ENCODE data around the gene PARD3. TPM values are rescaled to one million over a fixed set of nuclear protein-coding genes. Genes with fewer than 3 reads are reported as not detected.

Gene PARD3
- total RNA-seq, 2 experiments from 2014 or later: 1.3 to 1.9 TPM

- DNase-seq: no peak
- Mint-ChIP-seq H3K4me1 (no peaks in the 10 kb centered on the region), H3K27ac (no peak overlapping the region), H3K4me3 (no peak overlapping the region), H3K9me3 (no peaks in the 10 kb centered on the region), H3K27me3 (no peaks in the 10 kb centered on the region), H3K36me3 (no peaks in the 10 kb centered on the region)
Observed at GRCh38 chr10:34168439-34168838, 646.7 kb downstream of the PARD3 start.

- Mint-ChIP-seq H3K27ac (no peak overlapping the region), H3K36me3 (no peaks in the 10 kb centered on the region), H3K4me1 (no peaks in the 10 kb centered on the region), H3K4me3 (no peak overlapping the region), H3K27me3 (no peaks in the 10 kb centered on the region), H3K9me3 (no peaks in the 10 kb centered on the region)
- no peak for DNase-seq
Observed at GRCh38 chr10:34166823-34167222, 648.3 kb downstream of the PARD3 start.

GRCh38 chr10:34166354-34166753 is 648.7 kb downstream of the PARD3 start:
- Mint-ChIP-seq H3K36me3 (no peaks in the 10 kb centered on the region), H3K4me3 (no peak overlapping the region), H3K4me1 (no peaks in the 10 kb centered on the region), H3K27me3 (no peaks in the 10 kb centered on the region), H3K9me3 (no peaks in the 10 kb centered on the region), H3K27ac (no peak overlapping the region)
- DNase-seq: no peak

DNA sequence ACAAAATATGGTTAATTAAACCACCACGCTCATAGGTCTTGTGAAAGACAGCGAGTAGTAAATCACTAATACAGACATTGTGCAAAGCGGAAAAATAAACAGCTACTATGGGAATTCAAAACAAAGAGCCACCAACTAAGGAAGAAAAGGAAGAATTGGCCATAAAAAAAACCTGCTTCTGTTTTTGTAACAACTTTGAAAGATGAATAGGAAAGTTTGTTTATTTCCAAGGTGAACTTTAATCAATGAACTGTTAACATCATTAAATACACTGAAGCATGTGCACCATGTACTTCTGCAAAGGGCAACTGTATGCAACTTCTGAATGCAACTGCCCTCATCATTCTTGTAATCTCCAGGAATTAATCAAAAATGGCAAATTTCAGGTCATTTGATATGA is 651.1 kb downstream of the PARD3 start:
- no peak overlapping the region for H3K4me3 Mint-ChIP-seq
- H3K27me3 Mint-ChIP-seq: no peaks in the 10 kb centered on the region
- H3K27ac Mint-ChIP-seq: no peak overlapping the region
- no peaks in the 10 kb centered on the region for H3K9me3 Mint-ChIP-seq
- H3K4me1 Mint-ChIP-seq: no peaks in the 10 kb centered on the region
- H3K36me3 Mint-ChIP-seq: no peaks in the 10 kb centered on the region
- DNase-seq: no peak

- Mint-ChIP-seq H3K27me3 (no peaks in the 10 kb centered on the region), H3K4me1 (no peaks in the 10 kb centered on the region), H3K27ac (no peak overlapping the region), H3K36me3 (no peaks in the 10 kb centered on the region), H3K9me3 (no peaks in the 10 kb centered on the region), H3K4me3 (no peak overlapping the region)
- DNase-seq: no peak
Observed at GRCh38 chr10:34163075-34163905, 651.8 kb downstream of the PARD3 start.

- DNase-seq: no peak
- no peaks in the 10 kb centered on the region for H3K4me1 Mint-ChIP-seq
- H3K9me3 Mint-ChIP-seq: no peaks in the 10 kb centered on the region
- no peak overlapping the region for H3K4me3 Mint-ChIP-seq
- no peaks in the 10 kb centered on the region for H3K36me3 Mint-ChIP-seq
- no peak overlapping the region for H3K27ac Mint-ChIP-seq
- peaks cover 6% of the 10 kb centered on the region for H3K27me3 Mint-ChIP-seq
Observed at GRCh38 chr10:34161777-34162370, 653.2 kb downstream of the PARD3 start.

DNA sequence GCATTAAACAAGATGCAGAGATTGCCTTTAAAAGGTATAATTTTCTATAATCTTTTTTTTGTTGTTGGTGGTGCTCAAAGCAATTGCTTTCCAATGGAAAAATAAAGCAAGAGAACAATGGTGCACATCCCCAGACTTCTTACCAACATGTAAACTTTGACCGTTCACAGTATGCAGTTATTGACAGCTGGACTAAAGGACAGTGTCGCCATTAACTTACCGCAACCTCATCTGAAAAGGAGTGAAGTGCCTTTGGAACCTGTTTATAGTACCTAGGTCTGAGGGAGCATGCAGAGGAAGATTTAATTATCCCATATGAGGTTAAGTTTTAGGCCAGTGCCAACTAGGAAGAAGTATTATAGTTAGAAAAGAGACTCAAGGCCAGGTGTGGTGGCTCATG is 654.5 kb downstream of the PARD3 start:
- Mint-ChIP-seq H3K4me3 (no peak overlapping the region), H3K27ac (no peak overlapping the region), H3K4me1 (no peaks in the 10 kb centered on the region), H3K27me3 (peaks cover 7% of the 10 kb centered on the region), H3K9me3 (no peaks in the 10 kb centered on the region), H3K36me3 (no peaks in the 10 kb centered on the region)
- DNase-seq: no peak

DNA sequence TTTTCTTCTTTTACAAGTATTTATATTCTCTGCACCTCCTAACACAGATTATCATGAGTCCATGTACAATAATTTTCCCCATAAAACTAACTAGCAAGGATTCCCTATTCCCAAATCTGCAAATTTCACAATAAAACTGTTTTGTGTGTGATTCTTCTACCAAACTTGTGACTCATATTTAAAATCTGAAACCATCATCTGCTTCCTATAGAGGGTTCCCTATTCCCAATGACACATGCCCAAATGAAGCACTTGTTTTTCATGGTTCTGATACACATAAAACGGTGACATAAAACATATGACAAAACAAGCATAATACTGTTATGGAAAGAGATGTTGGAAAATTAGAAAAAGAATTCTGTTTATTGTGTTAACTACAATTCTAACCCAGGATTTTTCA is 657.6 kb downstream of the PARD3 start:
- Mint-ChIP-seq H3K4me3 (no peak overlapping the region), H3K27ac (no peak overlapping the region), H3K4me1 (no peaks in the 10 kb centered on the region), H3K9me3 (no peaks in the 10 kb centered on the region), H3K27me3 (peaks cover 7% of the 10 kb centered on the region), H3K36me3 (no peaks in the 10 kb centered on the region)
- DNase-seq: no peak

DNA sequence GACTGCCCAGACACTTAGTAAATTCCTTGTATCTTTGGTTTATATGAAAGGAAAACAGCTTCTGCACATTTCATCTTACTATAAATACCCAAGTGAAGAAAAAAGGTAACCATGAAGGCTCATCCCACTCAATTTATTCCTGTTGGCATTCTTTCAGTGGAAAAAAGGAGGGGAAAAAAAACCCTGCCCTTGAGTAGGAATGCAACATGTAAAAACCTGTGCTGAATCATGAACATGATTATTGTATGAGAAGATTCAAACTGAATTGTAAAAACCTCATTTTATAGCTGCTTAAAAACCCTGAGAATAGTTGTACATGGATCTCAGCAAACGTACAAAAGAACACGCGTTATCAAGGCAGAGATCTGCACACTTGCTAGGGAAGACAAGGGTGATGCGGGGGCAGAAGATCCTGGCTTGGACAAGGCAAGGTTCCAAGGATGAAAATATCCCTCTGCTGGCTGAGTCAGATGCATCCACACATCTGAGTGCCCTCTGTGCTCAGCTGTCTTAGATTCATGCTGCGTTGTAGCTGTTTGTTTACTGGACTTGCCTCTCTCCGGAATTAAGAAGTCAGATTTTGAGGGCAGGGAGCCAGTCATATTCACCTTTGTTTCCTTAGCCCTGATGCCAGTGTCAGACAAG is 658.2 kb downstream of the PARD3 start:
- no peaks in the 10 kb centered on the region for H3K9me3 Mint-ChIP-seq
- no peaks in the 10 kb centered on the region for H3K4me1 Mint-ChIP-seq
- no peaks in the 10 kb centered on the region for H3K36me3 Mint-ChIP-seq
- no peak for DNase-seq
- H3K4me3 Mint-ChIP-seq: no peak overlapping the region
- peaks cover 7% of the 10 kb centered on the region for H3K27me3 Mint-ChIP-seq
- H3K27ac Mint-ChIP-seq: no peak overlapping the region

DNA sequence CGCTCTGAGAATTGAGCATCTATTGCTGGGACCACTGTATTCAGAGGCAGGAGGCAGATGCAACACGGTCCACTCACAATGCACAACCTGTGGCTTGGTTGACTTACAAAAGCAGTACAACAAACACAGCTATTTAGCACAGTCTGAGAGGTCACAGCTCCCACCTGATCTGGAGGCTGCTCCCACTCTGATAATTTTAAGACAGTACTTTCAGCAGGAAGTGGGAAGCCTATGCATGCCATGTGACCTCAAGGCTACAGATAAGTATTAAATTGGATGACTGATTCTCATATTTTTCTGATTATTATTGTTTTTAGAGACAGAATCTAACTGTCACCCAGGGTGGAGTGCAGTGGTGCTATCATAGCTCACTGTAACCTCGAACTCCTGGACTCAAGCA is 659.3 kb downstream of the PARD3 start:
- Mint-ChIP-seq H3K4me1 (no peaks in the 10 kb centered on the region), H3K9me3 (no peaks in the 10 kb centered on the region), H3K36me3 (no peaks in the 10 kb centered on the region), H3K27ac (no peak overlapping the region), H3K4me3 (no peak overlapping the region), H3K27me3 (peaks cover 7% of the 10 kb centered on the region)
- DNase-seq: no peak

DNA sequence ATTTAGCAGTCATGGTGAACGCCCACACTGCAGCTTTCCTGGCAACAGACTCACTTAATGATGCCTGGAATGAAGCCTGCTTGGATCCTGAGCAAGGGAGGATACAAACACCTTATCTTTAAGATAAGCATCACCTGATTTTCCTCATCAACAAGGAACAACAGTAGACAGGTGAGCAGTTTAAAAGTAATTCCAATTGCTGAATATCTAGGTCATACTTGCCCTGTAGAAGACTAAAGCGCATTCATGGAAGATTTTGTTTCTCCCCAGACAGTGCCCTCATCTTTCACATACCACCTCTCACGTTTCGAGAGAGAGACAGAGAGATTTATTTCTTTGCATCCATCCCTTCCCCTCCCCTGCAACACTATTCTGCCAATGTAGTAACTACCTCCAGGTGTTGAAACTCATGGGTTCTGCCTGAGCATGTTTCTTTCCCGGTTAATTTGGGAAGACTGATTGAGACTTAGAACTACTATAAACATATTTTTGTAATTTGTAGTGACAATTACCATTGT is 660.7 kb downstream of the PARD3 start:
- Mint-ChIP-seq H3K9me3 (no peaks in the 10 kb centered on the region), H3K4me1 (no peaks in the 10 kb centered on the region), H3K27me3 (peaks cover 7% of the 10 kb centered on the region), H3K27ac (no peak overlapping the region), H3K4me3 (no peak overlapping the region), H3K36me3 (no peaks in the 10 kb centered on the region)
- DNase-seq: no peak

DNA sequence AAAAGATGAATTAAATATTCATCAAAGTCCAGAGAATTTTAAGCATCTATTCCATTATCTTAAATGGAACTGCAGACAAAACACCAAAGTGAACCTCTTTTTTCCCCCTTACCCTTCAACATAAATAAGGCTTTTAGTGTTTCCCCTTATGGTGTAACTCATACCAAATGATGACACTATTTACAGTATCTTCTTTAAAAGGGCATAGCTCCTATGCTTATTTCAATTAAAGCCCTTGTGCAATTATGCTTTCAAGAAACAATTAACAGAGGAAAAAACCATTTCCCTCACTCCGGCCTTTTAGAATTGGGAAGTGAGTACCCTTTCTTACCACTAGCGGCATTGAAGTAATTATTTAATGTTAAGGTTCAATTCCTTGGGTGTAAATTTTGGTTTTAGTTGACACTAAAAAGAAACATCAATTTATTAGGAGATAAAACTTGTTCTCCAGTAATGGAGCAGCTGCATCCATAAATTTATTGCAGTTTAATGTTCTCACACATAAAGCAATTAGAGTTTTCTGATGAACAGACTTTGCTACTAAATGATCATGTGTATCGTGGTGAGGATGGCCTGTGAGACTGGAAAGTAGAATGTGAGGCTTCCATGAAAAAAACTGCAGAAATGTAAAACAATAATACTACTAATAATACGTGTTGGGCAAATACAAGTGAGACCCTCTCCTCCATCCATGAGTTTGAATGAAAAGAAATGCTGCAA is 661.3 kb downstream of the PARD3 start:
- DNase-seq: no peak
- Mint-ChIP-seq H3K9me3 (no peaks in the 10 kb centered on the region), H3K27ac (no peak overlapping the region), H3K36me3 (no peaks in the 10 kb centered on the region), H3K4me3 (no peak overlapping the region), H3K27me3 (peaks cover 7% of the 10 kb centered on the region), H3K4me1 (no peaks in the 10 kb centered on the region)

DNA sequence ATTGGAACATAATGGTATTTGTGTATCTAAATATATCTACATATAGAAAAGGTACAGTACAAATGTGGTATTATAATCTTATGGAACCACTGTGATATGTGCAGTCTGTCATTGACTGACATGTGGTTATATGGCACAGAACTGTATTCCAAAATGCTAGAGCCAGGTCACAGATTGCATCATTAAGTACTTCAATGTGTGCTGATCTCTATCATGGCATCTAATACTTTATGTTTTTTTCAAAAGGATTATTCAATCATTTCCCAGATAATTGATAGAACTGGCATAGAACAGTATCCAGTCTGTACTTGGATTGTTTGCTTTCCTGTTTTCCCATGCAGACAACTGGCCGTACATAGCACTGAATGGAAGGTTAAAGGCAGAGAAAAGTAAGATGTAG is 662.7 kb downstream of the PARD3 start:
- Mint-ChIP-seq H3K4me1 (no peaks in the 10 kb centered on the region), H3K9me3 (no peaks in the 10 kb centered on the region), H3K27me3 (peaks cover 6% of the 10 kb centered on the region), H3K36me3 (no peaks in the 10 kb centered on the region), H3K27ac (no peak overlapping the region), H3K4me3 (no peak overlapping the region)
- no peak for DNase-seq

DNA sequence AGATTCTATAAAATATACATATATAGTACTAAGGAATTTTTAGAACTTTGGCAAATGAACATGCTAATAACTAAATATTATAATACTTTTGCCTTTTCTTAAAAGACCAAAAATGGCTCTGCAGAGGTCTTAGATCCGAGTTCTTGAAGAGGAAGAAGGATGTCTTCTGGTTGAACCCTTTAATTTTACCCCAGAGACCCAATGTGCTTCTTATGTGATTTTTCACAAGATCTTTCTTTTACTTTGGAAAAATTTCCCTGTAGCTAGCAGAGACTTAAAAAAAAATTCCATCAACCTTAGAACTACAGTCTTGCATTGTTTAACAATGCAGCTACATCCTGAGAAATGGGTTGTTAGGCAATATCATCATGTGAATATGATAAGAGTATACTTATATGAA is 663.2 kb downstream of the PARD3 start:
- no peaks in the 10 kb centered on the region for H3K9me3 Mint-ChIP-seq
- no peak overlapping the region for H3K27ac Mint-ChIP-seq
- no peak for DNase-seq
- no peak overlapping the region for H3K4me3 Mint-ChIP-seq
- H3K4me1 Mint-ChIP-seq: no peaks in the 10 kb centered on the region
- H3K27me3 Mint-ChIP-seq: peaks cover 1% of the 10 kb centered on the region
- H3K36me3 Mint-ChIP-seq: no peaks in the 10 kb centered on the region

- Mint-ChIP-seq H3K4me1 (no peaks in the 10 kb centered on the region), H3K4me3 (no peak overlapping the region), H3K36me3 (no peaks in the 10 kb centered on the region), H3K27me3 (peaks cover 3% of the 10 kb centered on the region), H3K27ac (no peak overlapping the region), H3K9me3 (no peaks in the 10 kb centered on the region)
- no peak for DNase-seq
Observed at GRCh38 chr10:34151481-34151880, 663.6 kb downstream of the PARD3 start.
